NT2/D1 (cell line): ENCODE measurements around the gene FBXO21.

Experiments
- SUZ12 ChIP-seq: IDR thresholded peaks from 2 replicates; pipeline ENCODE4 v1.6.1; 2011; ENCODE audit not compliant: insufficient read length, insufficient read depth; ENCODE audit errors: extremely low read depth
- ZNF274 ChIP-seq: IDR thresholded peaks from 2 replicates; pipeline ENCODE4 v1.6.1; 2011; ENCODE audit warnings: mild to moderate bottlenecking, low read depth, low read length

GRCh38 chr12:117119592-117120198, 70.6 kb downstream of the FBXO21 start:
- TF ChIP-seq ZNF274 (no peak), SUZ12 (no peak)
